Cardiac septum (tissue), 1 donor: ENCODE measurements around the gene TNFRSF18. TPM values are rescaled to one million over a fixed set of nuclear protein-coding genes. Genes with fewer than 3 reads are reported as not detected.
"Not testable (repeated sequence)": the region's sequence is repeated elsewhere in the genome, so short reads cannot be mapped to it uniquely, and the experiment has no call there.

Experiments
- DNase-seq: peaks from one replicate; pipeline ENCODE4 v3.0.0-alpha.2; 2020; ENCODE audit warnings: low spot score
- intact Hi-C: fragments of 100-400 bp; cut with DNase I; formaldehyde crosslinking; loops from one replicate; pipeline ENCODE4 v1.14.0; 2022
- total RNA-seq: library from RNA; stranded (reverse); fragmentation: NEBNext Ultra II Directional; extraction: Animal tissue kit (Norgen Biotek cat#: 25700); gene quantifications from one replicate; pipeline ENCODE4 v1.2.1, GENCODE V29; 2021
- donor health status: DM: no; HTN: no; CAD: no.

TNFRSF18 gene
- total RNA-seq, 1 donor from 2014 or later: 0.19 TPM

- intact Hi-C loops: no loop called here
- no peak for DNase-seq
Measured at GRCh38 chr1:1202831-1203560, 3.4 kb downstream of the TNFRSF18 start.

DNA sequence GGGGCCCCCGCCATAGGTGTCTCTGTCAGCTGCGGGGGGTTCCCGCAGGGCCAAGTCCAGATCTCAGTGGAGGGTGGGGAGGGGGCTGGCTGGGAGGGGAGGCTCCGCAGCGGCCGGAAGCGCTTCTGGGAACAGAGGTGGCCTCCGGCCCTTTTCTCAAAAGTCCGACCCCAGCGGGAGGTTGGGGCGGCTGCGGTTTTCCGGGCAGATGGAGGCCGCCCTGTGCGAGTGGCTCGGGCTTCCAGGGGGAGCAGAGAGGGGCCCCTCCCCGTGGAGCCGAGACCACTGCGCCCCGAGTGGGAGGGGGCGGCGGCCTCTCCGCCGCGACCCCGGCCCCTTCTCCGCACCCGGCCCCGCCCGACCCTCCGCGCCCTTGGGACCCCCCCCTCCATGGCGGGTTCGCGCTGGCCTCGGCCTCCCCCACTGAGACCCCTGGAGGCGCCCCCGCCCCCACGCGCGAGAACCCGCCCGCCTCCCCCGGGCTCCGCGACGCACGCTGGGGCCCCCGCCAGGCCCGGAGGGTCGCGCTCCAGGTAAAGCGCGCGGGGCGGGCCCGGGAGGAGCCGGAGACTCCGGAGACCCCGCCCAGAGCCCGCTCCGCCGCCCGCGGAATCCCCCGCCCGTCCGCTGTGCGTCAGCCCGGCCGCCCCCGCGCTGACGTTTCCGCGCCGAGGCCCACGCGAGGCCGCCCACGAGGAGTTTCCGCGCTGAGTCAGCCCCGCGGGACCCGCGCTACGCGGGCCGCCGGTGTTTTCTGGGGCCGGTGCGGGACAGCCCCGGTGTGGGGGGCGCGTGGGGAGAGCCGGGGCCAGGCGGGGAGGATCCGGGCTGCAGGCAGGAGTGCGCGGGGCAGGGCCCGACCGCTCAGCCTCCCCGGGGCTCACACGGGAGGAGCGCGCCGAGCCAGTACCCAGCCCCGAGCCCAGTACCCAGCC is 5.2 kb downstream of the TNFRSF18 start:
- intact Hi-C loops: no loop called here

GRCh38 chr1:1199961-1200875 is 6.2 kb downstream of the TNFRSF18 start:
- intact Hi-C loops: no loop called here
- no peak for DNase-seq

More for the DNA sequence above, 5.2 kb downstream of the TNFRSF18 start:
- DNase-seq: no peak

- intact Hi-C loops: no loop called here
- DNase-seq: no peak
Measured at GRCh38 chr1:1199141-1199960, 7.0 kb downstream of the TNFRSF18 start.

DNA sequence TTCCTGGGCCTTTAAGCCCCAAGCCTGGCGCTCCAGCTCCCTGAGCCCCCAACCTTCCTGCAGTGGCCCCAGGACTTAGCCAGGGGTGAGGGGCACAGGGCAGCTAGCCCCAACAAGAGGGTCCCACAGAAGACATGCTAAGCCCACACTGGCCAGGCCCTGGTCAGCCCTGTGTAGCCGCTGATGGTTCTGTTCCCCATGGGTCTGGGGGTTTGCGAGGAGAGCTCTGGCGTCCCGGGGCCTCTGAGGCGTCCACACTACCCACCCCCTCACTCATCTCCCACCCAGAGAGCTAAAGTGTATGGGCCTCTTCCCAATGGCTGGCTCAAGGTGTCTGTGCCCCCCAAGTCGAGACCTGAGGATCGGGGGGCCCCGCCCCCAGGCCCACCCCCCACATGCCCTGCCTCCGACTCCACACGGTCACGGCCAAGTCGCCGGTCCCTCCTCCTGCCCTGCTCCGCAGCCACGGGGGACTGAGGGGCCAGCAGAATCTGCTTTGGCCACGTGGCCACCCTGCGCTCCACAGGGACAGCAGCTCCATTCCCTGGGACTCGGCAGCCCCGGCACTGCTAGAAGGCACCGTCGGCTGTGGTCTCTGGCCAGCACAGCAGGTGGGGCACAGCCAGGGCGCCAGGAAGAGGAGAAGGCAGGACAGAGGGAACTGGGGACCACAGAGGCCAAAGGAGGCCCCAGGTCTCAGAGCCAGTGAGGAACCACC is 7.8 kb downstream of the TNFRSF18 start:
- intact Hi-C loops: no loop called here
- no peak for DNase-seq

DNA sequence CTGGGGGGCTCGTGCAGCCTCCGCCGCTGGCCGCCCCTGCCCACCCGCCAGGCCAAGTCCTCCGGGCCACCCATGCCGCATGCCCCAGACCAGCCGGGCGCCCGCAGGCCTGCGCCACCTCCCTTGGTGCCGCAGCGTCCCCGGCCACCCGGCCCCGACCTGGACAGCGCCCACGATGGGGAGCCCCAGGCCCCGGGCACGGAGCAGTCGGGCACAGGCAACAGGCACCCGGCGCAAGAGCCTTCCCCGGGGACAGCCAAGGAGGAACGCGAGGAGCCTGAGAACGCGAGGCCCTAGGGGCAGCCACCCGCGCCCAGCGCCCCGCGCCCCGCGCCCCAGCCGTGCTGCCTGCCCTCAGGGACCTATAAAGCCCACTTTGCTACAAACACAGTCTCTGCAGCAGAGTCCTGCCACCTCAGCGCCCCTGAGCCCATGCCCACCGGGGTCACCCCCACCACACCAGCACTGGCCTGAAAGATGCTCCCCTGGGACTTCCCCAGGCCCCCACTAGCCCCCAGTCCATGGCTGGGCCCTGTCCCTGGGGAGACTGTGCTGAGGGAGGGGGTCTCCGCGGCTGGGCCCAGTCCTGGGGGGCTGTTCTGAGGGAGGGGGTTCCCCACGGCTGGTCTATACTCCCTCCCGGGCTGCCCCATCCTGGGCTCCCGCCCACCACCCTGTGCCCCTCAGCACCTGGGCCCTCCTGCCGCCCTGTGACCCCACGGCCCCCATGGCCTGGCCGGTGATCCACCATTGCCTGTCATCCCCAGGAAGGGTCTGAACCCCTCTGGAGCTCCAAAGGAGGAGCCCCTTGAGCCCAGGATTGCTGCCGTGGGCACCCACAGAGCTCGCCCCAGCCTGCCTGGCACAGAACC is 8.6 kb downstream of the TNFRSF18 start:
- intact Hi-C loops: no loop called here
- no peak for DNase-seq

DNA sequence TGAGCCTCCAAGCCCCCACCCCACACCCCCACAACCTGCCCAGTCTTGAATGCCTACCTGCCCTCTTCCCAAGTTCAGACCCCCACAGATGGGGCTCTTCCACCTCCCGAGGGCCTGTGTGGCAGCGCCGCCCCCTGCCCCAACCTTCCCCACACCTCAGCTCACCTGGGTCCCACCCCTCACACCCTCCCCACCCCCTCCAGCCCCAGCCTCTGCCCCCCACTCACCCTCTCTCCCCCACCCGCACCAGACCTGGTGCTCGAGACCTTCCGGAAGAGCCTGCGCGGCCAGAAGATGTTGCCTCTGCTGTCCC is 9.2 kb downstream of the TNFRSF18 start:
- no peak for DNase-seq
- intact Hi-C loops: no loop called here

- intact Hi-C loops: no loop called here
- no peak for DNase-seq
Measured at GRCh38 chr1:1196431-1197187, 9.8 kb downstream of the TNFRSF18 start.

DNA sequence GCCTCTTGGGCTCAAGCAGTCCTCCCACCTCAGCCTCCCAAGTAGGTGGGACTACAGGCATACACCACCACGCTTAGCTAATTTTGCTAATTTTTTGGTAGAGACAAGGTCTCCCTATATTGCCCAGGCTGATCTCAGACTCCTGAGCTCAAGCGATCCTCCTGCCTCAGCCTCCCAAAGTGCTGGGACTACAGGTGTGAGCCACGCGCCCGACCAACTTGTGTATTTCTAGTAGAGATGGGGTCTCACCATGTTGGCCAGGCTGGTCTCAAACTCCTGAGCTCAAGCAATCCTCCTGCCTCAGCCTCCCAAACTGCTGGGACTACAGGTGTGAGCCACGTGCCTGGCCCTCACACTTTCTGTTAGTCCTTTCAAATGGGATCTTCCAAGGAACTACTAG is 10.7 kb downstream of the TNFRSF18 start:
- intact Hi-C loops, DNase-seq: not testable (repeated sequence)

GRCh38 chr1:1194723-1195122 is 11.7 kb downstream of the TNFRSF18 start:
- intact Hi-C loops: no loop called here

DNA sequence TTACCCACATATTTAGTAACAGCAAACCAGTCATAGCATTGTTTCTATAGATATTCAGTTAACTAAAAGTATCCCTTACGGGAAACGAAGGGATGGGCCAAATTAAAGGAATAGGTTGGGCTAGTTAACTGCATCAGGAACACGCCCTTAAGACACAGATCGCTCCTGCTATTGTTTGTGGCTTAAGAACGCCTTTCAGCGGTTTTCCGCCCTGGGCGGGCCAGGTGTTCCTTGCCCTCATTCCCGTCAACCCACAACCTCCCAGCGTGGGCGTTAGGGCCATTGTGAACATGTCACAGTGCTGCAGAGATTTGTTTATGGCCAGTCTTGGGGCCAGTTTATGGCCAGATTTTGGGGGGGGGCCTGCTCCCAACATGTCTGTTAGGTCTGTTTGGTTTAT is 14.7 kb downstream of the TNFRSF18 start:
- DNase-seq: no peak
- intact Hi-C loops: no loop called here

More at GRCh38 chr1:1194723-1195122, 11.7 kb downstream of the TNFRSF18 start:
- no peak for DNase-seq

DNA sequence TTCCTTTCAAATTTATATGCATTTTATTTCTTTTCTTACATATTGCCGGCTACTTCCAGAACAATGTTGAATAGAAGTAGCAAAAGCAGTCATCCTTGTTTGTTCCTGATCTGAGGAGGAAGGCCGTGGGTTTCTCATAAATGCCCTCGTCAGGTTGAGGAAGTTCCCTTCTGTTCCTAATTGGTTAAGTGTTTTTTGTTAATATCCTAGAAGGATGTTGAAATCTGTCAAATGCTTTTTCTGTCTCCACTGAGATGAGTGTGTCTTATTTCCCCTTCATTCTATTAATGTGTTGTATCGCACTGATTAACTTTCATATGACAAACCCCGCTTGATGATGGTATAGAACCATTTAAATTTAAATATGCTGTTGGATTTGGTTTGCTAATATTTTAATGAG is 17.3 kb downstream of the TNFRSF18 start:
- no peak for DNase-seq
- intact Hi-C loops: no loop called here

- intact Hi-C loops: no loop called here
- no peak for DNase-seq
Measured at GRCh38 chr1:1187938-1188337, 18.5 kb downstream of the TNFRSF18 start.

DNA sequence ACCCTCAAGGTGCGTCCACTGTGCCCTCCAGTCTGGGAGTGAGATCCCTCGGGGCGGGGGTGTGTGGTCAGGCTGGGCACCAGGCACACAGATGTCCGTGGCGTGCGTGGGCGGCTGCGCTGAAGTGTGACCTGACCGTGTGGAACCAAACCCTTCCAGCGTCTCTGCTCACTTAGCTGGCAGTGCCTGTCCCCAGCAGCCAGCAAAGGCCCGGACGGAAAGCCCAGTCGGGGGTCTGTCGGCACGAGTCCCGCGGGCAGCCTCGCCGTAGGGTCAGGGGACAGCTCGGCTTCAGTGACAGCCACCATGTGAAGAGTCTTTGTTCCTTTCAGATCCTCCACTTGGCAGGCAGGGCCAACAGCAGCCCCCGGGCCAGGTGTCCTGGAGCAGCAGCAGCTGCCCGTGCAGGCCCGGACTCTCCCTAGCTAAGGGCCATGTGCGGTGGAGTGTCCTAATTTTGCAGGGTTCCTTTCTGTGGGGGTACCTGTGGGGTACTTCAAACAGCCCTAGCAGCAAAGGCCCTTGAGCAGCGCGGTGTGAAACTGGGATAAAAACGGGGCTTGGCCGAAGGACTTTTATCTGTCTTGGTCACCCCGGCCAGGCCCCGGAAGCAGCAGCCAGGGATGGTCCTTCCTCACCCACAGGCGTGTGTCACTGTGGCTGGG is 21.2 kb downstream of the TNFRSF18 start:
- intact Hi-C loops: no loop called here
- no peak for DNase-seq

DNA sequence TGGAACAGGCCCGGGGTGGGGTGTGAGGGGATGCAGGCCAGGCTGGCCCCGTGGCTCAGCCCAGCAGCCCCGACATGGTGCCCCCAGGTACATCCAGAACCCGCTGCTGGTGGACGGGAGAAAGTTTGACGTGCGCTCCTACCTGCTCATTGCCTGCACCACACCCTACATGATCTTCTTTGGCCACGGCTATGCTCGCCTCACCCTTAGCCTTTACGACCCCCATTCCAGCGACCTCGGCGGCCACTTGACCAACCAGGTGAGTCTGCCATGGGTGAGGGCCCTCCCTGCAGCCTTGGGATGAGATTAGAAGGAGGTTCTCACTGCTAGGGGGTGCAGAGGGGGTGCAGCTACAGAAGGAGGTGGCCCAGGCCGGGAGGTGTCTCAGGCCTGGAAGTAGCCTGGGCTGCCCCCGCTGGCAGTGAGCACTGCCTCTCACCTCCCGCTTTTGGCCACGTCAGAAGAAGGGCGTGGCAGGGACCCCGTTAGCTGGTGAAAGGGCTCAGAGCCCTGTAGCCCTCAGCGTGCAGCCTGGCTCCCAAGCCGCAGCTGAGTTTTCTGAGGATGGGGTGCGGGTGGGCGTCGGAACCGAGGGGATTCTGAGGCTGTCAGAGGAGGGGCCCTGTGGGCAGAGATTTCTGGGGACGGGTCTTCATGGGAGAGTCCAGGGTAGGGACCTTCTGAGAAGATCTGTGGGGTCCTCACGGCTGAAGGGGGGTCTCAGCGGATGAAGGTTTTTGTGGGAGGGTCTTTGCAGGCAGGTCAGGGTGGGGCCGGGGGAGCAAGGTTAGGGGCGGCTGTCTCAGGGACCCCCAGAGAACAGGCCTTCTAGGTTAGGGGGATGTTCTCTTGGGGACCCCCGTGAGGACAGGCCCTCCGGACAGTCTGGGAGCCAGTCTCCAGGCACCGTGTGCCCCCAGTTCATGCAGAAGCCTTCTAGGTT is 22.3 kb downstream of the TNFRSF18 start:
- no peak for DNase-seq
- intact Hi-C loops: no loop called here
